ENCODE results near the gene MFAP4. TPM values are rescaled to one million over a fixed set of nuclear protein-coding genes. Genes with fewer than 3 reads are reported as not detected.
A peak's percentile ranks its signal among the peaks of the same experiment; 100 is the strongest.

MFAP4 gene
- total and polyA plus RNA-seq, 2 experiments from 2014 or later, result 360 to 739 TPM

GRCh38 chr17:19363114-19363438 is 23.9 kb downstream of the MFAP4 start:
- DNase-seq (ENCODE audit: low spot score), result no peak
- H3K9me3 ChIP-seq (ENCODE audit: low read depth), result no peaks in the 10 kb centered on the region
- H3K4me2 ChIP-seq, result peak overlapping the region; percentile 86
- H3K4me3 ChIP-seq, result no peak overlapping the region
- H3K36me3 ChIP-seq (replicated peaks; ENCODE audit: insufficient read depth, low read depth), result no peaks in the 10 kb centered on the region
- peak overlapping the region; percentile 89 for H3K27ac ChIP-seq
- TF ChIP-seq EZH2phosphoT487 (IDR thresholded peaks at IDR 0.05; ENCODE audit: low read depth, severe bottlenecking, unreplicated experiment), result no peak
- TF ChIP-seq CTCF (IDR thresholded peaks at IDR 0.05; ENCODE audit: poor library complexity), result no peak
- no peak for TF ChIP-seq EZH2 (IDR thresholded peaks at IDR 0.05; ENCODE audit: borderline replicate concordance)
- H4K20me1 ChIP-seq (ENCODE audit: insufficient read depth, poor library complexity, severe bottlenecking), result no peaks in the 10 kb centered on the region
- 40% methylated on average over 14 of the region's 14 CpGs for WGBS (ENCODE audit: low lambda C conversion rate, missing lambda C conversion rate)
- peaks cover 12% of the 10 kb centered on the region for H3K4me1 ChIP-seq (ENCODE audit: insufficient read depth)
- H3K79me2 ChIP-seq, result peaks cover 7% of the 10 kb centered on the region
- H2AFZ ChIP-seq, result peak overlapping the region; percentile 33
- no peaks in the 10 kb centered on the region for H3K9me2 ChIP-seq (replicated peaks; ENCODE audit: insufficient read depth)
- no peaks in the 10 kb centered on the region for H3K27me3 ChIP-seq

- peak; percentile 97 for DNase-seq (ENCODE audit: low spot score)
- 1% methylated on average over 57 of the region's 83 CpGs for WGBS (ENCODE audit: low lambda C conversion rate, missing lambda C conversion rate)
- no peak for TF ChIP-seq EZH2phosphoT487 (IDR thresholded peaks at IDR 0.05; ENCODE audit: low read depth, severe bottlenecking, unreplicated experiment)
- peak; percentile 100 for TF ChIP-seq CTCF (IDR thresholded peaks at IDR 0.05; ENCODE audit: poor library complexity)
- no peak for TF ChIP-seq EZH2 (IDR thresholded peaks at IDR 0.05; ENCODE audit: borderline replicate concordance)
Measured at GRCh38 chr17:19362277-19363113, 24.5 kb downstream of the MFAP4 start, which contains the start of gene B9D1. Gene B9D1 (minus strand): TSS chr17:19362723. CDS start chr17:19362569, 154 bp downstream.

GRCh38 chr17:19361944-19362276 is 25.1 kb downstream of the MFAP4 start:
- Histone ChIP-seq H3K9me3 (ENCODE audit: low read depth) (no peaks in the 10 kb centered on the region), H2AFZ (peak overlapping the region; percentile 86), H3K79me2 (peaks cover 7% of the 10 kb centered on the region), H3K4me2 (peak overlapping the region; percentile 86), H3K9me2 (replicated peaks; ENCODE audit: insufficient read depth) (no peaks in the 10 kb centered on the region), H3K36me3 (replicated peaks; ENCODE audit: insufficient read depth, low read depth) (no peaks in the 10 kb centered on the region), H3K4me1 (ENCODE audit: insufficient read depth) (peaks cover 12% of the 10 kb centered on the region), H3K4me3 (peak overlapping the region; percentile 76), H4K20me1 (ENCODE audit: insufficient read depth, poor library complexity, severe bottlenecking) (no peaks in the 10 kb centered on the region), H3K27ac (peak overlapping the region; percentile 89), H3K27me3 (no peaks in the 10 kb centered on the region)
- no peak for DNase-seq (ENCODE audit: low spot score)
- 42% methylated on average over 16 of the region's 16 CpGs for whole genome bisulfite sequencing (ENCODE audit: low lambda C conversion rate, missing lambda C conversion rate)
- TF ChIP-seq EZH2 (IDR thresholded peaks at IDR 0.05; ENCODE audit: borderline replicate concordance), result no peak
- TF ChIP-seq EZH2phosphoT487 (IDR thresholded peaks at IDR 0.05; ENCODE audit: low read depth, severe bottlenecking, unreplicated experiment), result no peak
- TF ChIP-seq CTCF (IDR thresholded peaks at IDR 0.05; ENCODE audit: poor library complexity), result no peak

More at GRCh38 chr17:19362277-19363113, 24.5 kb downstream of the MFAP4 start, which contains the start of gene B9D1:
- Histone ChIP-seq H4K20me1 (ENCODE audit: insufficient read depth, poor library complexity, severe bottlenecking) (no peaks in the 10 kb centered on the region), H3K4me1 (ENCODE audit: insufficient read depth) (peaks cover 12% of the 10 kb centered on the region), H3K36me3 (replicated peaks; ENCODE audit: insufficient read depth, low read depth) (no peaks in the 10 kb centered on the region), H3K27me3 (no peaks in the 10 kb centered on the region), H3K27ac (peak within 1 kb of the TSS; percentile 89), H3K79me2 (peaks cover 7% of the 10 kb centered on the region), H3K9me3 (ENCODE audit: low read depth) (no peaks in the 10 kb centered on the region), H3K4me3 (peak within 1 kb of the TSS; percentile 76), H3K9me2 (replicated peaks; ENCODE audit: insufficient read depth) (no peaks in the 10 kb centered on the region), H3K4me2 (peak within 1 kb of the TSS; percentile 86), H2AFZ (peak within 1 kb of the TSS; percentile 86)
